RWPE1 (cell line): ENCODE measurements around the gene USP7.
"Not testable (repeated sequence)": the region's sequence is repeated elsewhere in the genome, so short reads cannot be mapped to it uniquely, and the experiment has no call there.

Source experiments
- CTCF ChIA-PET: fragments of 350-600 bp; sonication (Branson Sonifier 250); formaldehyde crosslinking; extraction: SDS; loops from one replicate; lab custom pipeline; 2021; lab: Yijun Ruan, JAX
- POLR2A ChIA-PET: fragments of 400-600 bp; formaldehyde crosslinking; extraction: SDS; loops from one replicate; lab custom pipeline; 2020; ENCODE audit warnings: antibody characterized with exemption; ENCODE audit not compliant: low non-redundant PET; lab: Yijun Ruan, JAX
- DNase-seq: peaks from one replicate; pipeline ENCODE4 v3.0.0; 2012; ENCODE audit warnings: low spot score
- H3K27ac ChIP-seq: fragments of 450-650 bp; 2 replicates; pipeline ENCODE4 v1.5.1; 2017
- CTCF ChIP-seq: fragments of 450-650 bp; conservative IDR thresholded peaks from 2 replicates; pipeline ENCODE4 v1.5.1; 2017; ENCODE audit warnings: low read depth, mild to moderate bottlenecking

The USP7 gene

GRCh38 chr16:8878523-8878911, 85.2 kb downstream of the USP7 start:
- peak overlapping the region; percentile 77 for H3K27ac ChIP-seq
- no peak for TF ChIP-seq CTCF
- ChIA-PET CTCF (no interaction called here), POLR2A (interaction anchor here (3.1 kb wide), 1 partner anchor 10 kb away, joined by 14 read pairs; the partner anchor contains the start of gene CARHSP1)
- peak; percentile 89 for DNase-seq

- ChIA-PET CTCF (no interaction called here), POLR2A (interaction anchor here (3.1 kb wide), 1 partner anchor 9 kb away, joined by 14 read pairs; the partner anchor contains the start of gene CARHSP1)
- TF ChIP-seq CTCF: no peak
- H3K27ac ChIP-seq: peak overlapping the region; percentile 77
- peak; percentile 62 for DNase-seq
Measured at GRCh38 chr16:8877894-8878522, 85.7 kb downstream of the USP7 start.

- H3K27ac ChIP-seq, DNase-seq, POLR2A ChIA-PET, CTCF ChIA-PET: not testable (repeated sequence)
Measured at GRCh38 chr16:8875317-8875716, 88.4 kb downstream of the USP7 start.

GRCh38 chr16:8874388-8874787, 89.3 kb downstream of the USP7 start:
- ChIA-PET POLR2A (no interaction called here), CTCF (interaction anchor here (0.6 kb wide), 2 partner anchors 141 to 169 kb away, joined by 5 read pairs; no protein-coding TSS in a partner anchor)
- no peak for TF ChIP-seq CTCF
- peak overlapping the region; percentile 92 for H3K27ac ChIP-seq
- no peak for DNase-seq

GRCh38 chr16:8873866-8874195, 89.9 kb downstream of the USP7 start:
- peak overlapping the region; percentile 92 for H3K27ac ChIP-seq
- DNase-seq, POLR2A ChIA-PET: not testable (repeated sequence)
- CTCF ChIA-PET: interaction anchor here (0.6 to 1.1 kb wide), 7 partner anchors 29 to 236 kb away, joined by 3 to 7 read pairs (median 4); no protein-coding TSS in a partner anchor

- ChIA-PET CTCF (interaction anchor here (0.6 to 1.1 kb wide), 6 partner anchors 30 to 1184 kb away, joined by 3 to 7 read pairs (median 3); no protein-coding TSS in a partner anchor), POLR2A (no interaction called here)
- TF ChIP-seq CTCF: peak; percentile 24; the same call in 1 of the 2 replicates
- no peak for DNase-seq
- peak overlapping the region; percentile 92 for H3K27ac ChIP-seq
Measured at GRCh38 chr16:8872967-8873865, 90.5 kb downstream of the USP7 start.

GRCh38 chr16:8872071-8872470, 91.6 kb downstream of the USP7 start:
- ChIA-PET CTCF (no interaction called here), POLR2A (no interaction called here)
- peak overlapping the region; percentile 92 for H3K27ac ChIP-seq
- no peak for DNase-seq
- TF ChIP-seq CTCF: no peak

GRCh38 chr16:8869988-8870241, 93.8 kb downstream of the USP7 start:
- POLR2A ChIA-PET, CTCF ChIA-PET, DNase-seq: not testable (repeated sequence)
- peak overlapping the region; percentile 92 for H3K27ac ChIP-seq
